ENCODE data around the gene GLP1R. TPM values are rescaled to one million over a fixed set of nuclear protein-coding genes. Genes with fewer than 3 reads are reported as not detected.

The GLP1R gene
- total and polyA plus RNA-seq, 8 donors = 0.05 to 9.0 (median 1.9) TPM; not detected in 4

DNA sequence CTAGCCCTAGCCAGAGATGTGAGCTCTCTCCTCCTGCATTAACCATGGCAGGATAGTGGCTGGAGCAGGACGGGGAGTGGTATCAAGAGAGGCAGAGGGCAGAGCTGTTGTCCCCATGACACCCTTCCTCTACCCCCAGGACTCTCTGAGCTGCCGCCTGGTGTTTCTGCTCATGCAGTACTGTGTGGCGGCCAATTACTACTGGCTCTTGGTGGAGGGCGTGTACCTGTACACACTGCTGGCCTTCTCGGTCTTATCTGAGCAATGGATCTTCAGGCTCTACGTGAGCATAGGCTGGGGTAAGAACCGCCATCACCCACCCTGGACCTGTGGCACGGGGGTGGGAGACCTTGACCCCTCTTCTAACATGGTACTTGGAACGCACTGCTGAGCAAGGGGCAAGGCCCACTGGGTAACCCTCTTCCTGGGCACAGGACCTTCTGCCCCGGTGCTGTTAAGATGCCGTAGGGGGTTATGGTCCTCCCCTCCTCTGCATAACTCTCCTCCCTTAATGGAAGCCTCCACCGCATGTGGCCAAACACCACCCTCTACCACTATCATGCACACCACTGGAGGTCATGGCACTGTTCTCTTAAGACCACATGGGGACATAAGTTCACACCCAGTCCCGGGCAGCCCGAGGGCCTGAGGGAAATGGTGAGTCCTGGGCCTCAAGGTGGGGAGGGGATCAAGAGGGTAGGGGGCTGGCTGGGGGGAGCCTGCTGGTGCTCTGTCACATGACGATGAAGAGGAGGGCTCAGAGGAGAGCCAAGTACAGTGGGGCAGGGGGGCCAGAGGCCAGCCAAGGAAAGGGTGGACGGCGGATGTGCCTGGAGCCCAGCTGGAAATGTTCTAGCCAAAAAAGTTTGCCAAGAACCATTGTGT is 25.1 kb downstream of the GLP1R start:
- Histone ChIP-seq H3K9me3 (no peaks in the 10 kb centered on the region), H3K36me3 (no peaks in the 10 kb centered on the region), H3K27ac (no peak overlapping the region), H3K4me1 (no peaks in the 10 kb centered on the region), H3K27me3 (no peaks in the 10 kb centered on the region), H3K4me3 (no peak overlapping the region)
- peak in 1 of 2 donors; percentile 21 for DNase-seq
- intact Hi-C loops (cut with DNase I; ENCODE audit: low total_unique reads) = no loop called here
- 78 to 90% (median 88%) methylated on average over 17 of the region's 17 CpGs for WGBS, 5 donors
- TF ChIP-seq EP300 (IDR thresholded peaks at IDR 0.05) = no peak
- TF ChIP-seq POLR2AphosphoS5 (IDR thresholded peaks at IDR 0.05) = no peak
- no peak for TF ChIP-seq POLR2A (IDR thresholded peaks at IDR 0.05)
- TF ChIP-seq, protein P1, sequence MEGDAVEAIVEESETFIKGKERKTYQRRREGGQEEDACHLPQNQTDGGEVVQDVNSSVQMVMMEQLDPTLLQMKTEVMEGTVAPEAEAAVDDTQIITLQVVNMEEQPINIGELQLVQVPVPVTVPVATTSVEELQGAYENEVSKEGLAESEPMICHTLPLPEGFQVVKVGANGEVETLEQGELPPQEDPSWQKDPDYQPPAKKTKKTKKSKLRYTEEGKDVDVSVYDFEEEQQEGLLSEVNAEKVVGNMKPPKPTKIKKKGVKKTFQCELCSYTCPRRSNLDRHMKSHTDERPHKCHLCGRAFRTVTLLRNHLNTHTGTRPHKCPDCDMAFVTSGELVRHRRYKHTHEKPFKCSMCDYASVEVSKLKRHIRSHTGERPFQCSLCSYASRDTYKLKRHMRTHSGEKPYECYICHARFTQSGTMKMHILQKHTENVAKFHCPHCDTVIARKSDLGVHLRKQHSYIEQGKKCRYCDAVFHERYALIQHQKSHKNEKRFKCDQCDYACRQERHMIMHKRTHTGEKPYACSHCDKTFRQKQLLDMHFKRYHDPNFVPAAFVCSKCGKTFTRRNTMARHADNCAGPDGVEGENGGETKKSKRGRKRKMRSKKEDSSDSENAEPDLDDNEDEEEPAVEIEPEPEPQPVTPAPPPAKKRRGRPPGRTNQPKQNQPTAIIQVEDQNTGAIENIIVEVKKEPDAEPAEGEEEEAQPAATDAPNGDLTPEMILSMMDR (IDR thresholded peaks at IDR 0.05) = no peak

DNA sequence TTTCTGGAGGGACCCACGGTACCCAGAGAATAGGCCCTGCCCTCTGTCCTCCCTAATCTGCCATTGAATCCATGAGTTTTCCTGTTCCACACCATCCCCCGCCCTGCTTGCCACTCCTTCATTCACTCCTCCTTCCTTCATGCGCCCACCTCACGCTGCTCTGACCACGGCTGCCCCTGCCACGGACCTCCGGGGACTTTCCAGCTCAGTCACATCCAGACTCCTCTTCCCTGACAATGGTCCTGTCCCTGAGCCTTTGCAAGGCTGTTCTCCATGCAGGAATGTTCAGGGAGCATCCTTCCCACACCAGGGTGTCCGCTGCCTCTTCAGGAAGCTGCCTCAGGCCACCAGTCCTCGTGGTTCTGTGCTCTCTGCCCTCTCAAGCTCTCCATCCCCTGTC is 25.9 kb downstream of the GLP1R start:
- intact Hi-C loops (cut with DNase I; ENCODE audit: low total_unique reads) = no loop called here

DNA sequence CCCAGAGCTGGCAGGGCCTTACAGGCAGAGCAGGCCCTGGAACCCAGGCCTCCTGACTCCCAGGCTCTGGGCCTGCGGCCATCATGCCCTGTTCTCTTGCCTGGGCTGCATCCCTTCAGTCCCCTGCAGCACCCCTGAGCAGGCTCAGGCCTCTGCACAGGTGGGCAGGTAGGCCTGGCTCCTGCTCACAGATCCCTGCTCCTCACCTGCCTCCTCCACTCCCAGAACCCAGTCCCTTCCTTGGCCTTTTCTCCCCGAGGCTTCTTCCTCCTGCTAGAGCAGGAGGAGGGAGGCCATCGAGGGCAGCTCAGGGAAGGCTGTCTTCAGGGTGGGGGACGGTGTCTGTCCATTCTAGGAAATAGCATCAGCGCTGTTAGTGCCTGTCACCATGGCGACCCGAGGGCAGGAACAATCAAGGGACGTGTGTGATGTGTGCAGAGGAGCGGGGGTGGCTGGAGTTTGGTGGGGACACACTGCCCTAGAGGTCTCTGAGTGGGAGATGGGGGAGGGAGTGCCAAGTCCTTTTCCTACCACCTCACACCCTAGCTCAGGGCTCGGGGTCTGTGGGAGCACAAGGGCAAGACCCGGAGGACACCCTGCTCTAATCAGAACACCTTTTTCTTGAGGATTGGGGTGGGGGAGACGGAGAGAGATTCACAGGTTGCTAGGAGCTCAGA is 26.6 kb downstream of the GLP1R start:
- Histone ChIP-seq H3K27me3 (no peaks in the 10 kb centered on the region), H3K4me1 (no peaks in the 10 kb centered on the region), H3K27ac (no peak overlapping the region), H3K36me3 (no peaks in the 10 kb centered on the region), H3K4me3 (no peak overlapping the region), H3K9me3 (no peaks in the 10 kb centered on the region)
- WGBS, 5 donors = 66 to 76% (median 74%) methylated on average over 11 to 12 of the region's 12 CpGs
- TF ChIP-seq POLR2AphosphoS5 (IDR thresholded peaks at IDR 0.05) (no peak), POLR2A (IDR thresholded peaks at IDR 0.05) (no peak), EP300 (IDR thresholded peaks at IDR 0.05) (no peak)
- TF ChIP-seq, protein P1 (IDR thresholded peaks at IDR 0.05) = no peak
- intact Hi-C loops (cut with DNase I; ENCODE audit: low total_unique reads) = no loop called here
- peak in 1 of 2 donors; percentile 13 for DNase-seq

More for the DNA sequence above, 25.9 kb downstream of the GLP1R start:
- 78 to 92% (median 85%) methylated on average over 9 of the region's 9 CpGs for WGBS, 5 donors
- TF ChIP-seq EP300 (IDR thresholded peaks at IDR 0.05) (no peak), POLR2A (IDR thresholded peaks at IDR 0.05) (no peak), POLR2AphosphoS5 (IDR thresholded peaks at IDR 0.05) (no peak)
- TF ChIP-seq, protein P1 (IDR thresholded peaks at IDR 0.05) = no peak
- H3K36me3 ChIP-seq = no peaks in the 10 kb centered on the region
- H3K4me1 ChIP-seq = no peaks in the 10 kb centered on the region
- no peaks in the 10 kb centered on the region for H3K27me3 ChIP-seq
- no peaks in the 10 kb centered on the region for H3K9me3 ChIP-seq
- no peak overlapping the region for H3K4me3 ChIP-seq
- no peak overlapping the region for H3K27ac ChIP-seq
- DNase-seq = peak in 1 of 2 donors; percentile 14

DNA sequence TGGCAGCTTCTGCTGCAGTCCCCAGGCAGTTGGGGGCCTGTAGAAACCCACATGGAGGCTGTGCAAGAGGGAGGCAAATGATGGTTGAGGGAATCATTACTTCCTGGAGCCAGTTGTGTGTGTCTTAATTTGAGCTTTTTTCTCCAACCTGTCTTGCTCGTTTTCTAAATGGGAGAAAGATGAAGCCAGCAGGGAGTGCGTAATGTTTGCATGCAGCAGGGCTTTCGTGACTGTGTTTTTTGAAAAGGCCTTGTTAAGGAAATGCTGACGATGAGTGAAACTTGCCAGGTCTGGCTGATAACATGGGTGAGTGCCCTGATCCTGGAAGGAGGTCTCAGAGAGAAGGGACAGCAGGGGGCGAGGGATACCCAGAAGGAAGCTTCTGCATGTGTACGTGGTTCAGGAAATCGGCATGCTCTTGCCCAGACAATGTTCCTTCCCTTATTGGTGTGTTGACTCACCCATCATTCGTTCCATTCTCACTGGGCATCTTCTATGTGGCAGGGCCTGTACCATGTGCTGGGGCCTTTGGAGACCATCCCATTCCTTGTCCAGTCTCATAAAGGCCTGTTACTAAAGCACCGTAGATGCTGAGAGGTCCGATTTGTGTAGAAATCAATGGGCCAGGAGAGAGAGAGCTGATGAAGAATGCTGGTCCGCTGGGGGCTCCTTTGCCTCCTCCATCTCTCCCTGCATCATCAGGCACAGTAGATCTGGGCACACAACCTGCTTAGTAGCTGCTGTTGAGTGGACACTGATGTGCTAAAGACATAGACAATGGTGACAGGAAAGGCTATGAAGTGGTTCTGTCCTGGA is 27.4 kb downstream of the GLP1R start:
- no peaks in the 10 kb centered on the region for H3K4me1 ChIP-seq
- H3K36me3 ChIP-seq = no peaks in the 10 kb centered on the region
- TF ChIP-seq POLR2AphosphoS5 (IDR thresholded peaks at IDR 0.05) (no peak), POLR2A (IDR thresholded peaks at IDR 0.05) (no peak), EP300 (IDR thresholded peaks at IDR 0.05) (no peak)
- TF ChIP-seq, protein P1 (IDR thresholded peaks at IDR 0.05) = no peak
- WGBS, 5 donors = 59 to 78% (median 72%) methylated on average over 11 of the region's 11 CpGs
- no peaks in the 10 kb centered on the region for H3K9me3 ChIP-seq
- intact Hi-C loops (cut with DNase I; ENCODE audit: low total_unique reads) = no loop called here
- DNase-seq = peak in 1 of 2 donors; percentile 56
- H3K27me3 ChIP-seq = no peaks in the 10 kb centered on the region
- H3K4me3 ChIP-seq = no peak overlapping the region
- H3K27ac ChIP-seq = no peak overlapping the region

Data from stomach (tissue), 9 donors.